Sigmoid colon (tissue), 4 donors: Measurements from ENCODE around the gene COMMD6.

Experiments
- CTCF ChIP-seq, 4 experiments: fragments of 450-650 bp in 3 of 4; fragments of 200-600 bp in 1 of 4; IDR thresholded peaks; one replicate each; pipeline ENCODE4 v1.5.1; 2016 to 2019; ENCODE audit warnings: antibody characterized with exemption in 4 of 4, mild to moderate bottlenecking in 3 of 4, moderate library complexity in 2 of 4
- EP300 ChIP-seq, 4 donors: sonication (generic); formaldehyde crosslinking; IDR thresholded peaks; one replicate each; pipeline ENCODE4 v1.6.1; 2017; ENCODE audit warnings: antibody characterized with exemption in 4 of 4
- POLR2A ChIP-seq, 2 donors: fragments of 450-650 bp; IDR thresholded peaks; one replicate each; pipeline ENCODE4 v1.6.1; 2016; ENCODE audit warnings: antibody characterized with exemption in 2 of 2, mild to moderate bottlenecking in 2 of 2, moderate library complexity in 2 of 2
- POLR2AphosphoS5 ChIP-seq, 4 donors: sonication (generic); formaldehyde crosslinking; IDR thresholded peaks; one replicate each; pipeline ENCODE4 v1.6.1; 2017; ENCODE audit warnings: antibody characterized with exemption in 4 of 4

- TF ChIP-seq POLR2A (IDR thresholded peaks at IDR 0.05) (no peak), CTCF (IDR thresholded peaks at IDR 0.05) (no peak), POLR2AphosphoS5 (IDR thresholded peaks at IDR 0.05) (no peak), EP300 (IDR thresholded peaks at IDR 0.05) (no peak)
Observed at GRCh38 chr13:75492389-75492788, 45.3 kb downstream of the COMMD6 start.
